ENCODE data around the gene TMX2. TPM values are rescaled to one million over a fixed set of nuclear protein-coding genes. Genes with fewer than 3 reads are reported as not detected.

The TMX2 gene
- total and polyA plus RNA-seq, 10 of the 15 experiments (the other 5 are each of a cell fraction or from before 2014, with no cell fraction given), result 64.3 to 134 (median 91.6) TPM

GRCh38 chr11:57746920-57747319 lies 34.5 kb downstream of the TMX2 start:
- Histone ChIP-seq H4K20me1 (ENCODE audit: control insufficient read depth, insufficient read depth) (no peaks in the 10 kb centered on the region), H3K27me3 (replicated peaks in 1 of 2; ENCODE audit: control insufficient read depth in 2 of 2, insufficient read depth in 2 of 2, low read length in 1 of 2) (no peaks in the 10 kb centered on the region), H3K4me1 (ENCODE audit: control insufficient read depth, insufficient read depth, low read length) (no peaks in the 10 kb centered on the region), H3K4me3 (no peak overlapping the region), H3K9me3 (replicated peaks; ENCODE audit: control insufficient read depth, insufficient read depth, low read length) (no peaks in the 10 kb centered on the region), H3K27ac (ENCODE audit: control insufficient read depth, insufficient read depth) (no peak overlapping the region), H3K4me2 (ENCODE audit: control insufficient read depth, insufficient read depth) (no peak overlapping the region), H3K9ac (ENCODE audit: control insufficient read depth, insufficient read depth, low read length) (no peak overlapping the region), H2AFZ (ENCODE audit: control insufficient read depth, low read depth, low read length) (no peak overlapping the region), H3K36me3 (ENCODE audit: control insufficient read depth in 2 of 2, insufficient read depth in 2 of 2, low read length in 1 of 2) (peaks cover 12 to 17% of the 10 kb centered on the region in 2 experiments), H3K79me2 (ENCODE audit: control insufficient read depth, insufficient read depth, low read length) (peaks cover 12% of the 10 kb centered on the region)
- ATAC-seq (no peak), DNase-seq (ENCODE audit: low read depth, low spot score) (no peak), FAIRE-seq (no peak)
- TF ChIP-seq PML (IDR thresholded peaks at IDR 0.05; ENCODE audit: low read length), result no peak
- TF ChIP-seq ZBTB4 (CRISPR knock-in tag; IDR thresholded peaks at IDR 0.05), result no peak
- no peak for TF ChIP-seq IRF5 (IDR thresholded peaks at IDR 0.05; ENCODE audit: borderline replicate concordance)
- TF ChIP-seq KAT2A (conservative IDR thresholded peaks at IDR 0.05; ENCODE audit: control insufficient read depth, low read depth, low read length), result no peak
- TF ChIP-seq YBX1 (IDR thresholded peaks at IDR 0.05), result no peak
- no peak for TF ChIP-seq TARDBP (IDR thresholded peaks at IDR 0.05; ENCODE audit: borderline replicate concordance)
- no peak for TF ChIP-seq NR2F1 (conservative IDR thresholded peaks at IDR 0.05)
- no peak for TF ChIP-seq IRF3 (IDR thresholded peaks at IDR 0.05)
- no peak for TF ChIP-seq ZNF384 (IDR thresholded peaks at IDR 0.05; ENCODE audit: borderline replicate concordance, low read depth, low read length)
- no peak for TF ChIP-seq EZH2 (IDR thresholded peaks at IDR 0.05; ENCODE audit: borderline replicate concordance, control insufficient read depth, low read depth, low read length)
- no peak for TF ChIP-seq FOXM1 (IDR thresholded peaks at IDR 0.05; ENCODE audit: low read depth, low read length)
- no peak for TF ChIP-seq MEF2B (IDR thresholded peaks at IDR 0.05; ENCODE audit: partially characterized antibody, poor library complexity, severe bottlenecking)
- intact Hi-C loops (cut with micrococcal nuclease; ENCODE audit: unreplicated experiment) (no loop called here), in situ Hi-C loops (cut with MboI) (no loop called here)
- ChIA-PET SMC1A (ENCODE audit: uncharacterized antibody, unreplicated experiment) (interaction anchor here (1.2 to 8.3 kb wide), 5 partner anchors 15 to 71 kb away, joined by 4 to 83 read pairs (median 5); partner anchors contain the start of gene CTNND1), RAD21 (ENCODE audit: unreplicated experiment) (interaction anchor here (1.4 to 4.7 kb wide), 2 partner anchors 33 to 53 kb away, joined by 3 to 25 read pairs; no protein-coding TSS in a partner anchor), POLR2A (interaction anchor here (0.6 to 1.0 kb wide), 2 partner anchors 9 to 69 kb away, joined by 3 read pairs; no protein-coding TSS in a partner anchor), CTCF (interaction anchor here (1.7 to 12.2 kb wide), 3 partner anchors 10 to 54 kb away, joined by 4 to 227 read pairs (median 9); no protein-coding TSS in a partner anchor)
- no TSS peak for BruUV-seq (replicated peaks)
- WGBS (ENCODE audit: insufficient coverage, insufficient replicate concordance, low lambda C conversion rate, missing lambda C conversion rate), result 100% methylated on average over 1 of the region's 1 CpG
